ENCODE measurements around the gene RPL22.

DNA sequence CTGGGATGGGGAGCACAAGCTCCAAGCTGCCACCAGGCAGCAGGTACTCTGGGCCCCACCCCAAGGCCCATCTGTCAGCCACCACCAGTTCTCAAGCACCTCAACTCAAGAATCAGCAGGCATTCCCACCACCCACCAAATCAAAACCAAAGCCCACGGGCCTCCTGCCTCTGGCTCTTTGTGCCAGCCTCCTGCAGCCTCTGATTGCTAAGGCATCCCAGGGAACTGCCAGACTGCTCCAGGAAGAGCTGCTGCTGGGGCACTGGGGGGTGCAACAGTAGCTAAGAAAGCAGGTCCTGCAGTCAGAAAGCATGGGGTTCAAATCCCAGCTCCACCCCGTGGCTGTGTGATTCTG lies 54.0 kb downstream of the RPL22 start:
- TF ChIP-seq, protein P1, sequence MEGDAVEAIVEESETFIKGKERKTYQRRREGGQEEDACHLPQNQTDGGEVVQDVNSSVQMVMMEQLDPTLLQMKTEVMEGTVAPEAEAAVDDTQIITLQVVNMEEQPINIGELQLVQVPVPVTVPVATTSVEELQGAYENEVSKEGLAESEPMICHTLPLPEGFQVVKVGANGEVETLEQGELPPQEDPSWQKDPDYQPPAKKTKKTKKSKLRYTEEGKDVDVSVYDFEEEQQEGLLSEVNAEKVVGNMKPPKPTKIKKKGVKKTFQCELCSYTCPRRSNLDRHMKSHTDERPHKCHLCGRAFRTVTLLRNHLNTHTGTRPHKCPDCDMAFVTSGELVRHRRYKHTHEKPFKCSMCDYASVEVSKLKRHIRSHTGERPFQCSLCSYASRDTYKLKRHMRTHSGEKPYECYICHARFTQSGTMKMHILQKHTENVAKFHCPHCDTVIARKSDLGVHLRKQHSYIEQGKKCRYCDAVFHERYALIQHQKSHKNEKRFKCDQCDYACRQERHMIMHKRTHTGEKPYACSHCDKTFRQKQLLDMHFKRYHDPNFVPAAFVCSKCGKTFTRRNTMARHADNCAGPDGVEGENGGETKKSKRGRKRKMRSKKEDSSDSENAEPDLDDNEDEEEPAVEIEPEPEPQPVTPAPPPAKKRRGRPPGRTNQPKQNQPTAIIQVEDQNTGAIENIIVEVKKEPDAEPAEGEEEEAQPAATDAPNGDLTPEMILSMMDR (IDR thresholded peaks at IDR 0.05; ENCODE audit: borderline replicate concordance, extremely low read depth, low read length, poor library complexity, severe bottlenecking): no peak
- TF ChIP-seq EZH2 (IDR thresholded peaks at IDR 0.05; ENCODE audit: borderline replicate concordance, low read depth, low read length, severe bottlenecking): no peak

All from DND-41 (cell line).